GM21367 (cell line): Measurements from ENCODE around the gene PDZK1IP1.
"Not testable (repeated sequence)": the region's sequence is repeated elsewhere in the genome, so short reads cannot be mapped to it uniquely, and the experiment has no call there.

Experiments used
- ATAC-seq: cut with Tn5 transposase; IDR thresholded peaks from one replicate; pipeline ENCODE4 v1.9.1; 2021; ENCODE audit not compliant: unreplicated experiment

PDZK1IP1 gene

DNA sequence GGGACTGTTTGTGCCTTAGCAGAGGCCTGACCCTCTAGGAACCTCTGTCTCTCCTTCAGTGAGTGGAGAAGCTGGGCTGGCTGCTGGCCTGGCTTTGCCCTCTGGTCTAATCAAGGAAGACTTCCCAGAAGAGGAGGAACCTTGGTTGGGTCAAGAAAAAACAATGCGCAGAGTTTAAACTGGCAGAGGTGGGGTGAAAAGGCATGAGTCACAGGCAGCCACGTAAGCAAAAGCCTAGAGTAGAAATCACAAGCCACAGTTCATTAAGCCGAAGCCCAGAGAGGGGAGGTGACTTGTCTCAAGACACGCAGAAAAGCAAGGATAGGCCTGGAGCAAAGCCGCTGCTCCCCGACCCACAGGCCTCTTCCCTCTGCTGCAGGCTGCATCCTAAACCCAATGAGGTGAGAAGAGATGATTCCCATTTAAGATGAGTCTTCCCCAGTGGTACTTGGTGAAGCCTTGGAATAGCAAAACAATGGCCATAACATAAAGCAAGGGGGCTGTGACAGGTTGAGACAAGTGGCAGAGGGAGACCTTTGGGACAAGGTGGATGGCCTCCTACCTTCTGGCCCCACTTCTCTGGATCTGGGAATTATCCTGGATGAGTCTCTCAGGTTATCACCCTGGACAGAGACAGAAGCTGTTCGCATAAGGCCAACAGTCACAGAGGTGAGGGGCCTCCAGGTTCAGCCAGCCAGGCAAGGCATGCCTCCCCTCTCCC, 7.7 kb downstream of the PDZK1IP1 start:
- ATAC-seq = no peak

DNA sequence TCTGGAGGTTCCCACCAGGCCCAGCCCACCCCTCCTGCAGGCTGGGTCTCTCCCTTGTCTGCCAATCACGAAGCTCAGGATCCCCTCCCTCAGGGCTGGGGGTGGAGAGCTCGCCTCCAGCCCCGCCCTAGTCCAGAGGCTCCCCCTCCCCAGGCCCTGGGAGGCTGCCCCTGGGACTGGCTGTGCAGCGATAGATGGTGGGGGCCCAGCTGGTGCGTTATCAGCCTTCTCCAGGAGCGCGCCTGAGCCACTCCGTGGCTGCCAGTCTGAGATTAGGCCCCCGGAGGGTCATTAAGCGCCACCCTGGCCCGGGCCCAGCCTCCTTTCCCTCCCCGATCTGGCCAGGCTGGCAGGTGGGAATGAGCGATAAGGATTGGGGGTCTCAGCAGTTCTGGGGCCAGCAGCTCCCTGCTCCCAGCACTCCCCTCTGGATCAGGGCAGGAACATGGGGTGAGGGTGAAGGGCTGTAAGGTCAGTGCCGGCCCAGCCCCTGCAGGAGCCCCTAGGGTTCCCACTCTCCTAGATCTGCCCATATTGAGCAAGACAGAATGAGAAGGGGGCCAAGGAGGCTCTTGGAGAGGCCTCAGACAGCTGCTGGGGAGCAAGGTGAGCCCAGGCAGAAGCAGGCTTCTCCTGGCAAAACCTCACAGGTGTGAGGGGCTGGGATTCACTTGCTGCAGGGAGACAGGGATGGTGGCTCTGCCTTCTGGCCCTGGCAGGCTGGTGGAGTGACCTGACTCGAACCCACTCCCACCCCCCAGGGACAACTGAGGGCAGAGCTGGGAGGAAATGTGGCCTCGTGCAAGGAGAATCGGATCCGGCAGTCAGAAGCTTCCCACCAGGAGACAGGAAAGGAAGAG, 8.5 kb downstream of the PDZK1IP1 start:
- ATAC-seq = no peak

GRCh38 chr1:47180603-47181094, 9.2 kb downstream of the PDZK1IP1 start:
- ATAC-seq = no peak

GRCh38 chr1:47179988-47180563, 9.8 kb downstream of the PDZK1IP1 start:
- ATAC-seq = no peak

GRCh38 chr1:47179017-47179987, 10.5 kb downstream of the PDZK1IP1 start:
- ATAC-seq = peak; percentile 90

GRCh38 chr1:47178654-47179016, 11.2 kb downstream of the PDZK1IP1 start:
- ATAC-seq = no peak

DNA sequence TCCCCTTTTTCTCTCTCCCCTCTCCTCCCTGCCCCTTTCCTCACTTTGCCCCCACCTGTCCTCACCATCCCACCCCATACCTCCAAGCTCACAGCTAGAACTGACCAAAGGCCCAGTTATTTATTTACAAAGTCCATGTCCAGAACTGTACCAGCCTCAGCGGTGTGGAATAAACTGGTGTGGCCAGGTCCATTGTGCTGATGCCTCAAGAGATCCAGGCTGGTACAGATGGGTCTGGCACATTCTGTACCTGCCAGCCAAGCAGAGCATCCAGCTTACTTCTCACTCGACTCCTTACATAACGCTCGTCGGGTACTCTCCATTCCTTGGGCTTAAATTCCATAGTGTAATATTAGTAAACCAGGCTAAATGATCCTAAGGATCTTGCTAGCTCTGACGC, 11.8 kb downstream of the PDZK1IP1 start:
- no peak for ATAC-seq

DNA sequence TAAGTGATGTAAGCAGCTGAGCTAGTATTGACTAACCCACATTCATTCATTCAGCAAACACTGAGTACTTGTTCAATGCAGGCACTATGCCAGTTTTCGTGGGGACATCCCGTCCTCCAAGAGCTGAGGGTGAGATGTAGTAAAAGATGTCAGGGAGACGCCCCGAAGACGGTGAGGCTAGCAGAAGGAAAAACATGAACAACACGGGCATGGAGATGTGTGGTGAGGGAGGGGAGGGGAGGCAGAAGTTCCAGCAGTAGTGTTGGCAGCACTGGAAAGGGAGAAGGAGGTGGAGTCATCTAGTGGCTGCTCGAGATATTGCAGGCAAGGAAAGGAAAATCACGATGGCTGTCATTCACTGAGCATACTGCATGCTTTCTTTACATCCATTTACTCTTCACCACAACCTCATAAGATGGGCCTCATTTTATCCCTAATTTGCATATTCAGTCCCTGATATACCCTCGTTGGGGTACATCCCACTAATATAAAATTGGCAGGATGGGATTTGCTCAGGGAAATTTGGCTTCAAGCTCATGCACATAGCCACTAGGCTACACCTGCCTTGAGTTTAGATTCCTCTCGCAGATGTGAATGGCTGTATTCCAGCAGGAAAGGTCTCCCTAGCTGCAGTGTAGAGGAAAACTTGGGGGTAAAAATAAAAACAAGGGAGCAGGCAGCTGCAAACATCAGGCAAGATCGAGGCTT, 14.5 kb downstream of the PDZK1IP1 start:
- peak; percentile 37 for ATAC-seq

- ATAC-seq = no peak
These were observed 15.2 kb downstream of the PDZK1IP1 start for GRCh38 chr1:47174656-47175020.

DNA sequence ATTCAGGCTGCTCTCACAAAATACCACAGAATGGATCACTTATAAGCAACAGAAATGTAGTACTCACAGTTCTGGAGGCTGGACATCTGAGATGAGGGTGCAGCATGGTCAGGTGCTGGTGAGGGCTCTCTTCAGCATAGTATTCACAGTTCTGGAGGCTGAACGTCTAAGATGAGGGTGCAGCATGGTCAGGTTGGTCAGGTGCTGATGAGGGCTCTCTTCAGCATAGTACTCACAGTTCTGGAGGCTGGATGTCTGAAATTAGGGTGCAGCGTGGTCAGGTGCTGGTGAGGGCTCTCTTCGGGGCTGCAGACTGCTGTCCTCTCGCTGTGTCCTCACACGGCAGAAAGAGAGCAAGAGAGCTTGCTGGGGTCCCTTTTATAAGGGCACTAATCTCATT, 17.1 kb downstream of the PDZK1IP1 start:
- ATAC-seq = no peak

GRCh38 chr1:47164552-47164951, 25.3 kb downstream of the PDZK1IP1 start:
- ATAC-seq = no peak

DNA sequence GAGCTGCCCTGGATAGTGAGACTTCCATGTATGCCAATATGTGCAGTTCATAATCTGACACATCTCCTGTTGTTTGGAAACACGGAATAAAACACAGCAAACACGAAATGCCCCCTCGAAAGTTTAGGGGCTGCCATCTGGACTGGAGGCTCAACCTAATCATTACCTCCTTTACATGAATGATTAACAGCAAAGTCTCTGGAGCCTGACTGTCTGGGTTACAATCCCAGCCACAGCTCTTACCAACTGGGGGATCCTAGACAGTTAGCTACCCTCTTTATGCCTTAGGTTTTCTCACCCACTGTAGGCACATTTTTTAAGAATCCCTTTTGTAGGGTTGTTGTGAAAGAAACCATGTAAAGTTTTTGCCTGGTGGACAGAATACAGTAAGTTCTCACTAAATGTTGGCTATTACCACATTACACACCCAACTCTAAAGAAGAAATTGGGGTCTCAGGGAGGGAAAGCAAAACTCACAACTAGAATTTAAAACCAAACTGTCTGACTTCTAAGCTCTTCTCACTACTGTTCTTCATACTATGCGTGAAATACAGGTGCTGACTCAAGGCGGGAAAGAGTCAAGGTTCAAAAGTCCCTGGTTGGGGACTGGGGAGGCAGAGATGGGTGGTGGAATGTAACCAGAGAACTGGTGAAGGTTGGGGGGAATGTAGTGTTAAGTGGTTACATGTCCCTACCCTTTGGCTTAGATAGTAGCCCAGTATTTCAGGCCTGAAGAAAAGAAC, 28.4 kb downstream of the PDZK1IP1 start:
- no peak for ATAC-seq

DNA sequence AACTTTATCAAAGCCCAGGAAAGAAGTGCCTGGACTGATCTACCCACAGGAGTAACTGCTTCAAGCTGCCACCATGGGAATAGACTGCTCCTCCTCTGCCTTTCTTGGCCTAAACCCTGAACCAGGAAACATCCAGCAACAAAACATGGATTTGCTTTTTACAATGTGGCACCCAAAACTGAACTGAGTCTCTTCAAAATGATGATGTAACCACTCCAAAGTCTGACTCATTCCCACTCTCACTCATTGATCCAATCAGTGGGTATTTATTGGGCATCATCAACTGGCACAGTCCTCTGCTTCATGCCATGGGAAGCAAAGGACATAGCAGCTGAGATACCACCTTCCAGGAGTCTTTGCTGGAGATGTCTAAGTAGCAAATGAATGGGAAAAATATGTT, 29.1 kb downstream of the PDZK1IP1 start:
- ATAC-seq = no peak

- ATAC-seq = not testable (repeated sequence)
These were observed 31.9 kb downstream of the PDZK1IP1 start for GRCh38 chr1:47157957-47158356.

DNA sequence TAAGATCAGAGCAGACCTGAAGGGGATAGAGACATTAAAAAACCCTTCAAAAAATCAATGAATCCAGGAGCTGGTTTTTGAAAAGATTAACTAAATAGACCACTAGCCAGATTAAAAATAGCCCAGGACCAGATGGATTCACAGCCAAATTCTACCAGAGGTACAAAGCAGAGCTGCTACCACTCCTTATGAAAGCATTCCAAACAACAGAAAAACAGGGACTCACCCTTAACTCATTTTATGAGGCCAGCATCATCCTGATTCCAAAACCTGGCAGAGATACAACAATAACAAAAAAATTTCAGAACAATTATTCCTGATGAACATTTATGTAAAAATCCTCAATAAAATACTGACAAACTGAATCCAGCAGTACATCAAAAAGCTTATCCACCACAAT, 33.4 kb downstream of the PDZK1IP1 start:
- ATAC-seq = not testable (repeated sequence)

- not testable (repeated sequence) for ATAC-seq
These were observed 40.7 kb downstream of the PDZK1IP1 start for GRCh38 chr1:47149162-47149561.

GRCh38 chr1:47147047-47147785, 42.6 kb downstream of the PDZK1IP1 start:
- no peak for ATAC-seq

GRCh38 chr1:47146495-47146894, 43.3 kb downstream of the PDZK1IP1 start:
- not testable (repeated sequence) for ATAC-seq

DNA sequence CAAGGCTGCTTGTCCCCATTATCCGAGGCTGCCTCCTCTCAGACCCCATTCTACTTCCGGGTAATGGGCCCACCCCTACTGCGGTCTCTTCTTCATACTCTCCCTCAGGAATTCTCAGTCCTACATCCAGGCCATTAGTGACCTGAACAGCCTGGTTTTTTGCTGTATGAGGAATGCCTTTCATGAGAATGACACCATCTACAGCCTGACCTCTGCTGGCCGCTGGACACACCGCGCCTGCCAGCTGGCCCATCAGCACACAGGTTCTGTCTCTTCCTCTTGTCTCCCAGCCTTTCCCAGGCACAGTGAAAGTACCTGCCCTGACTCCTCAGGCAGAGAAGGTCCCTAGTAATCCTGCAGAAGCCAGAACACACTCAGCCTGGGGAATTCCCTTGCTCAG, 46.2 kb downstream of the PDZK1IP1 start:
- ATAC-seq = not testable (repeated sequence)
